AG09309 (cell line): ENCODE measurements around the gene DPP6.

Experiments used
- DNase-seq: peaks from one replicate; pipeline ENCODE4 v3.0.0-alpha.2; 2010; ENCODE audit warnings: low read depth
- H3K4me3 ChIP-seq: 2 replicates; pipeline ENCODE4 v1.5.1; 2011; ENCODE audit warnings: mild to moderate bottlenecking, low read depth, low read length, moderate library complexity; ENCODE audit not compliant: control insufficient read depth
- CTCF ChIP-seq: IDR thresholded peaks from 2 replicates; pipeline ENCODE4 v1.5.1; 2011; ENCODE audit warnings: mild to moderate bottlenecking, low read depth, low read length, inconsistent platforms; ENCODE audit not compliant: insufficient read depth, control insufficient read depth; ENCODE audit errors: missing control alignments

The DPP6 gene

DNA sequence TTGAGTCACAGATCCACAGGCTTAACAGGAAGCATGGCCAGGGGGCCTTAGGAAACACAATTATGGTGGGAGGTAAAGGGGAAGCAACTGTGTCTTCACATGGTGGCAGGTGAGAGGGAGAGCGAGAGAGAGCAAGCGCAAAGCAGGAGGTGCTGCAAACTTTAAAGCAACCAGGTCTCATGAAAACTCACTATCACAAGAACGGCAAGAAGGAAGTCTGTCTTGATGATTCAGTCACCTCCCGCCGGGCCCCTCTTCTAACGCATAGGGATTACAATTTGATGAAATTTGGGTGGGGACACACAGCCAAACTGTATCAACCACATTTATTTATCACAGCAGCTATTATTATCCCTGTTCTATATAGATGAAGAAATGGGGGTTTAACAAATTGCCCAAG is 201.6 kb downstream of the DPP6 start:
- TF ChIP-seq CTCF, result no peak
- H3K4me3 ChIP-seq, result no peak overlapping the region
- DNase-seq, result no peak

DNA sequence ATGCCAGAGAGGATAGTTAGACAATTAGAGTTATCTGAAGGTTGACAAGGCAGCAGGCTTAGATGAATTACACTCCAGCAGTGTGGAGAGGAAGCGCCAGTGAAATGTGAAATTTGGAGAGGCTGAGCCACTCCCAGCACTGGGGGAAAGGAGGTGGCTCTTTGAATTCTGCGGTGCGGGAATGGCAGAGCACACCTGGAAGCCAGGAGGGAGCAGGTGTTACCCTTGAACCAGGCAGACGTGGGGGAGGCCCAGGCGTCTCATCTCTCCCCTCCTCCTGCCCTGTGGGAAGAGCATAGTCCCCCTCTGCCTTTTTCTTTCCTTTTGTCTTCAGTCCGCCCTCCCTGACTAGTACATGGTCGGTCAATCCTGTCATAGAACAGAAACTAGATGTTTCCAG is 203.1 kb downstream of the DPP6 start:
- no peak for TF ChIP-seq CTCF

DNA sequence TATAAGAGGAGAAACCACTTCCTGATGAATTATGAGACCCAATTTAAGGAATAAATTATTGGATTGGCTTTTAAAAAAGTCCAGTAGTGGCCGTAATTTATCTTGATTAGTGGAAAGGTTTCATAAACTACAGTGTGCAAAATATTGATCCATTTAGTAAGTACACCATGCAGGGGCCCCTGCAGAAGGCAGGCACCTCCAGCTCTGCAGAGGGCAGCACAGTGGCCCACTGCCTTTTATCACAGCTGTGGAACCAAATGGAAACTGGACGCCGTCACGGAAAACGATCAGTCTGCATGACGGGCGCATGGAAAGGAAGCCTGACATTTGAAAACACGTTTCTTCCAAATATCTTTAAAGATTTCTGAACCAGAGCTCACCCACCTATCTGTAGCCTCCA is 204.0 kb downstream of the DPP6 start:
- no peak overlapping the region for H3K4me3 ChIP-seq
- DNase-seq, result no peak
- TF ChIP-seq CTCF, result no peak

More for the DNA sequence above, 203.1 kb downstream of the DPP6 start:
- no peak for DNase-seq
- no peak overlapping the region for H3K4me3 ChIP-seq

- DNase-seq, result no peak
- no peak for TF ChIP-seq CTCF
- no peak overlapping the region for H3K4me3 ChIP-seq
These were observed 207.2 kb downstream of the DPP6 start for GRCh38 chr7:154259396-154259795.

DNA sequence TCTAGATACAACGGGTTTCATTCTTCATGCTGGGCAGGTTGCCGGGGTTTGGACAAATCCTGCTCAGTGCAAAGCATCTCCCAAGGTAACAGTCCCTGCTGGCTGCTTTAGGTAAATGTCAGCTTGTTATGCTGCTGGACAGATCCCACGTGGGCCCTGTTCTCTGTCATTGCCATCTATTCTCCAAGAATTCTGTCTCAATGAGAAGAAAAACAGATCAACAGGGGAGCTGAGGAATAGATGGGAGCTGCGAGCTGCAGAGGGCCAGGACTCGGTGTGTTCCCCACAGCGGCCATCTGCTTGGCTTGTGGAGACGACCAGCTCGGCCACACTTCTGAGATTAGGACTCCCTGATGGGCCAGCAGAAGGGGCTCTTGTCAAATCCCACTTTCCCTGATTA is 235.2 kb downstream of the DPP6 start:
- no peak for TF ChIP-seq CTCF
- no peak for DNase-seq
- no peak overlapping the region for H3K4me3 ChIP-seq

DNA sequence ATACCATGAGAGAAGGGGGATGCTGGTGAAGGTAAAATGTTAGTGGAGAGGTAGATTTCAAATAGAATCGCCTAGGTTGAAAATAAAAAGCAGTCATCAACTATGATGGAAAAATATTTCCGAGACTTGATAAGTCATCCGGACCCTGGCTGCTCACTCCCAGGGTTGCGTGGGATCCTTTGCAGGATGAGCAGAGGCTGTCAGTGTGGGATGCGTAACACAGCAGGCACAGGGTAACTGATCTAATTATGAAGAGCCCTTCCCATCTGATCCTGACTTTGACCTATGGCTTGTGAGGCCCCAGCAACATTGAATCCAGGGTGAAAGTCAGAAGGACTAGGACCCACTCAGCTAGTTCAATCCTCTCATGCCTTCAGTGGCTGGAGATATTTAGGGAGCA is 236.9 kb downstream of the DPP6 start:
- no peak for DNase-seq
- no peak for TF ChIP-seq CTCF
- H3K4me3 ChIP-seq, result no peak overlapping the region

- TF ChIP-seq CTCF, result no peak
- no peak for DNase-seq
These were observed 244.2 kb downstream of the DPP6 start for GRCh38 chr7:154296443-154296842.

More at GRCh38 chr7:154296443-154296842, 244.2 kb downstream of the DPP6 start:
- no peak overlapping the region for H3K4me3 ChIP-seq
